SU-DHL-6 (cell line): ENCODE data around the gene SPTBN5.

Experiments used
- H2AFZ ChIP-seq: fragments of 200-600 bp; sonication (generic); 2 replicates; pipeline ENCODE4 v1.6.1; 2014; ENCODE audit warnings: low read depth, mild to moderate bottlenecking, moderate library complexity, mixed read lengths, antibody characterized with exemption, low read length; ENCODE audit not compliant: severe bottlenecking
- H3F3A ChIP-seq: fragments of 200-600 bp; shearing (Covaris generic); 2 replicates; pipeline ENCODE4 v1.6.0; 2016; ENCODE audit warnings: antibody characterized with exemption, mild to moderate bottlenecking; ENCODE audit not compliant: insufficient read depth
- H3K27ac ChIP-seq: fragments of 200-600 bp; sonication (generic); 2 replicates; pipeline ENCODE4 v1.5.1; 2016; ENCODE audit warnings: low read depth, mild to moderate bottlenecking, low read length, moderate library complexity, mixed read lengths
- H3K27me3 ChIP-seq: fragments of 200-600 bp; sonication (generic), shearing (Covaris generic); 2 replicates; pipeline ENCODE4 v1.6.0; 2014; ENCODE audit warnings: mild to moderate bottlenecking, low read length
- H3K36me3 ChIP-seq: fragments of 200-600 bp; sonication (generic); 2 replicates; pipeline ENCODE4 v1.6.1; 2014; ENCODE audit warnings: mild to moderate bottlenecking, low read length, mixed read lengths
- H3K4me2 ChIP-seq: fragments of 300-600, 200-600 bp; shearing (Covaris generic), sonication (generic); 2 replicates; pipeline ENCODE4 v1.6.0; 2014; ENCODE audit warnings: low read length, low read depth, mild to moderate bottlenecking; ENCODE audit not compliant: poor library complexity, severe bottlenecking
- H3K4me3 ChIP-seq: fragments of 200-600 bp; sonication (generic); 2 replicates; pipeline ENCODE4 v1.5.1; 2014; ENCODE audit warnings: antibody characterized with exemption, low read length, mild to moderate bottlenecking, mixed read lengths; ENCODE audit not compliant: insufficient read depth, poor library complexity, severe bottlenecking
- H3K79me2 ChIP-seq: fragments of 200-600 bp; sonication (generic); 2 replicates; pipeline ENCODE4 v1.6.1; 2014; ENCODE audit warnings: mild to moderate bottlenecking, low read length, moderate library complexity; ENCODE audit not compliant: insufficient read depth
- H3K9ac ChIP-seq: fragments of 200-600 bp; sonication (generic); 2 replicates; pipeline ENCODE4 v1.7.0; 2014; ENCODE audit warnings: mild to moderate bottlenecking, low read length
- H3K9me2 ChIP-seq: fragments of 200-600 bp; sonication (generic); replicated peaks from 2 replicates; pipeline ENCODE4 v1.6.1; 2014; ENCODE audit warnings: low read length; ENCODE audit not compliant: insufficient read depth
- H3K9me3 ChIP-seq: fragments of 200-600 bp; sonication (generic); 2 replicates; pipeline ENCODE4 v1.6.1; 2014; ENCODE audit warnings: low read length, mixed read lengths; ENCODE audit not compliant: insufficient read depth
- H4K20me1 ChIP-seq: fragments of 200-600 bp; sonication (generic); 2 replicates; pipeline ENCODE4 v1.6.1; 2014; ENCODE audit warnings: low read depth, mild to moderate bottlenecking, antibody characterized with exemption, low read length, moderate library complexity, mixed read lengths
- CTCF ChIP-seq: fragments of 200-600 bp; sonication (generic); IDR thresholded peaks from one replicate; pipeline ENCODE4 v1.5.1; 2017; ENCODE audit warnings: antibody characterized with exemption, mild to moderate bottlenecking, low read length, moderate library complexity; ENCODE audit not compliant: insufficient read depth, poor library complexity, severe bottlenecking
- EZH2phosphoT487 ChIP-seq: fragments of 200-600 bp; sonication (generic), shearing (Covaris generic); conservative IDR thresholded peaks from 2 replicates; pipeline ENCODE4 v1.6.1; 2018; ENCODE audit warnings: mild to moderate bottlenecking, antibody characterized with exemption, low read length, moderate library complexity, mixed read lengths

SPTBN5 gene

GRCh38 chr15:41930221-41930866, 36.5 kb upstream of the SPTBN5 start:
- TF ChIP-seq EZH2phosphoT487 (no peak), CTCF (no peak)
- Histone ChIP-seq H3K9me3 (no peaks in the 10 kb centered on the region), H3K9me2 (no peaks in the 10 kb centered on the region), H3K9ac (no peak overlapping the region), H4K20me1 (no peaks in the 10 kb centered on the region), H2AFZ (no peak overlapping the region), H3F3A (no peaks in the 10 kb centered on the region), H3K4me3 (no peak overlapping the region), H3K27me3 (no peaks in the 10 kb centered on the region), H3K4me2 (no peak overlapping the region), H3K79me2 (no peaks in the 10 kb centered on the region), H3K27ac (no peak overlapping the region), H3K36me3 (no peaks in the 10 kb centered on the region)

GRCh38 chr15:41928637-41929620, 35.1 kb upstream of the SPTBN5 start:
- Histone ChIP-seq H2AFZ (no peak overlapping the region), H3K27me3 (no peaks in the 10 kb centered on the region)

GRCh38 chr15:41928100-41928499, 34.2 kb upstream of the SPTBN5 start:
- Histone ChIP-seq H3K27ac (no peak overlapping the region), H4K20me1 (no peaks in the 10 kb centered on the region), H3K9ac (no peak overlapping the region), H2AFZ (no peak overlapping the region), H3K4me3 (no peak overlapping the region), H3K9me2 (no peaks in the 10 kb centered on the region), H3K27me3 (no peaks in the 10 kb centered on the region), H3F3A (no peaks in the 10 kb centered on the region), H3K9me3 (no peaks in the 10 kb centered on the region), H3K4me2 (no peak overlapping the region), H3K36me3 (no peaks in the 10 kb centered on the region), H3K79me2 (no peaks in the 10 kb centered on the region)
- TF ChIP-seq EZH2phosphoT487, result no peak
- no peak for TF ChIP-seq CTCF

More at GRCh38 chr15:41928637-41929620, 35.1 kb upstream of the SPTBN5 start:
- Histone ChIP-seq H3K27ac (no peak overlapping the region), H3K36me3 (no peaks in the 10 kb centered on the region), H3K79me2 (no peaks in the 10 kb centered on the region), H3K9me2 (no peaks in the 10 kb centered on the region), H3K4me3 (no peak overlapping the region), H3F3A (no peaks in the 10 kb centered on the region), H3K9ac (no peak overlapping the region), H3K4me2 (no peak overlapping the region), H3K9me3 (no peaks in the 10 kb centered on the region), H4K20me1 (no peaks in the 10 kb centered on the region)
- no peak for TF ChIP-seq EZH2phosphoT487
- no peak for TF ChIP-seq CTCF
